ENCODE data around the gene DLK1.

DNA sequence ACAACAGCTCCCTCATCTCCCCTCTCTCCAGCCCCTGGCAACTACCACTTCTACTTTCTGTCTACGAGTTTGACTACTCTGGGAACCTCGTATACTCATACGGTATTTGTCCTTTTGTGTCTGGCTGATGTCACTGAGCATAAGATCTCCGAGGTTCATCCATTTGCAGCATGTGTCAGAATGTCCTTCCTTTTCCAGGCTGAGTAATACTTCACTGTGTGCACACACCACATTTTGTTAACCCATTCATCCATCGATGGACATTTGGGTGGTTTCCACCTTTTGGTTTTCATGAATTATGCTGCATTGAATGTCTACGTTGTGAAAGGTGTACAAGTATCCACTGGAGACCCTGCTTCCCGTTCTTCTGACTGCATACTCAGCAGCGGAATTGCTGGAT is 24.1 kb upstream of the DLK1 start:
- TF ChIP-seq, protein P1, sequence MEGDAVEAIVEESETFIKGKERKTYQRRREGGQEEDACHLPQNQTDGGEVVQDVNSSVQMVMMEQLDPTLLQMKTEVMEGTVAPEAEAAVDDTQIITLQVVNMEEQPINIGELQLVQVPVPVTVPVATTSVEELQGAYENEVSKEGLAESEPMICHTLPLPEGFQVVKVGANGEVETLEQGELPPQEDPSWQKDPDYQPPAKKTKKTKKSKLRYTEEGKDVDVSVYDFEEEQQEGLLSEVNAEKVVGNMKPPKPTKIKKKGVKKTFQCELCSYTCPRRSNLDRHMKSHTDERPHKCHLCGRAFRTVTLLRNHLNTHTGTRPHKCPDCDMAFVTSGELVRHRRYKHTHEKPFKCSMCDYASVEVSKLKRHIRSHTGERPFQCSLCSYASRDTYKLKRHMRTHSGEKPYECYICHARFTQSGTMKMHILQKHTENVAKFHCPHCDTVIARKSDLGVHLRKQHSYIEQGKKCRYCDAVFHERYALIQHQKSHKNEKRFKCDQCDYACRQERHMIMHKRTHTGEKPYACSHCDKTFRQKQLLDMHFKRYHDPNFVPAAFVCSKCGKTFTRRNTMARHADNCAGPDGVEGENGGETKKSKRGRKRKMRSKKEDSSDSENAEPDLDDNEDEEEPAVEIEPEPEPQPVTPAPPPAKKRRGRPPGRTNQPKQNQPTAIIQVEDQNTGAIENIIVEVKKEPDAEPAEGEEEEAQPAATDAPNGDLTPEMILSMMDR (IDR thresholded peaks at IDR 0.05), result no peak
- TF ChIP-seq POLR2A (IDR thresholded peaks at IDR 0.05) (no peak), EP300 (IDR thresholded peaks at IDR 0.05; ENCODE audit: low read depth) (no peak)

All from transverse colon (tissue), 3 donors.